ENCODE results near the gene MEPCE.
A peak's percentile ranks its signal among the peaks of the same experiment; 100 is the strongest.
"Not testable (repeated sequence)": the region's sequence is repeated elsewhere in the genome, so short reads cannot be mapped to it uniquely, and the experiment has no call there.

MEPCE gene, protein sequence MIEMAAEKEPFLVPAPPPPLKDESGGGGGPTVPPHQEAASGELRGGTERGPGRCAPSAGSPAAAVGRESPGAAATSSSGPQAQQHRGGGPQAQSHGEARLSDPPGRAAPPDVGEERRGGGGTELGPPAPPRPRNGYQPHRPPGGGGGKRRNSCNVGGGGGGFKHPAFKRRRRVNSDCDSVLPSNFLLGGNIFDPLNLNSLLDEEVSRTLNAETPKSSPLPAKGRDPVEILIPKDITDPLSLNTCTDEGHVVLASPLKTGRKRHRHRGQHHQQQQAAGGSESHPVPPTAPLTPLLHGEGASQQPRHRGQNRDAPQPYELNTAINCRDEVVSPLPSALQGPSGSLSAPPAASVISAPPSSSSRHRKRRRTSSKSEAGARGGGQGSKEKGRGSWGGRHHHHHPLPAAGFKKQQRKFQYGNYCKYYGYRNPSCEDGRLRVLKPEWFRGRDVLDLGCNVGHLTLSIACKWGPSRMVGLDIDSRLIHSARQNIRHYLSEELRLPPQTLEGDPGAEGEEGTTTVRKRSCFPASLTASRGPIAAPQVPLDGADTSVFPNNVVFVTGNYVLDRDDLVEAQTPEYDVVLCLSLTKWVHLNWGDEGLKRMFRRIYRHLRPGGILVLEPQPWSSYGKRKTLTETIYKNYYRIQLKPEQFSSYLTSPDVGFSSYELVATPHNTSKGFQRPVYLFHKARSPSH

DNA sequence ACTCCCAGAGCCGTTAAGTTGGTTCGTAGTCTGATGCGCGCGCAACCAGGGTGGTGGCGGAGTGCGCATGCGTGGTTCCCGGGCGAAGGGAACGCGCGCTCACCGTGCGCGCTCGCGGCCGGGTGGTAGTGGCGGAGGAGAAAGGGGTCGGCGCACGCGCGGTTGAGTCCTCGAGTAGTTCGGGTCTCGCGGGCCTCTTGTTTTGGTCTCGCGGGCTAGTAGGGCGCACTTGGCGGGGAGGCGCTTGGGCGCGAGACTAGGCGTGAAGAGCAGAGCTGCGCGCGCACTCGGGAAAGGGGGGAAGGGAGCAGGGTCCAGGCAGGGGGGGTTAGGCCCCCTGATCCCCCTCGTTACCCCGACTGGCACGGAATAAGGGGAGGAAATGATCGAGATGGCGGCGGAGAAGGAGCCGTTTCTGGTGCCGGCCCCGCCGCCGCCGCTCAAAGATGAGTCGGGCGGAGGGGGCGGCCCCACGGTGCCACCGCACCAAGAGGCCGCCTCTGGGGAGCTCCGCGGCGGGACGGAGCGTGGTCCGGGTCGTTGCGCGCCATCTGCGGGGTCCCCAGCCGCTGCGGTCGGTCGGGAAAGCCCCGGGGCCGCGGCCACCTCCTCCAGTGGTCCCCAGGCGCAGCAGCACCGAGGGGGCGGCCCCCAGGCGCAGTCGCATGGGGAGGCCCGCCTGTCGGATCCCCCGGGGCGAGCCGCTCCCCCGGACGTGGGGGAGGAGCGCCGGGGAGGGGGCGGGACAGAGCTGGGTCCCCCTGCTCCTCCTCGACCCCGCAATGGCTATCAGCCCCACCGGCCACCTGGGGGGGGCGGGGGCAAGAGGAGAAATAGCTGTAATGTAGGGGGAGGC, at the start of gene MEPCE:
Gene MEPCE, plus strand, starts transcription at position 195 of the 856 bp plus-strand sequence. Its CDS starts 188 bp downstream, at position 383.
- DNase-seq, result peak; percentile 98 to 99

DNA sequence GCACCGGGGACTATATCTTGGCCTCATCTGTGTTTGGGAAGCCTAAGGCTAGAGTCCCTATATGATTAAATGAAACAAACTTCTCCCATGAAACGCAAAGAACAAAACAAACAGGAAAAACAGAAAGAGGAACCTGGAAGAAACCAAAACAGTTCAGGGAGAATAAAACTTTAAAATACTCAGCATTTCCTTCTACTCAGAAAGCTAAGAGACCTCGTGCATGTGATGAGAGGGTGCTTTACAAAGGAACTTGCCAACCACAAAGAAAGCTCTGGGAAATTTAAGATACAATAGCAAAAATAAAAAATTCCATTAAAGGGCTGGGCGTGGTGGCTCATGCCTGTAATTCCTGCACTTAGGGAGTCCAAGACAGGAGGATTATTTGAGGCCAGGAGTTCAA, 49.4 kb upstream of the MEPCE start:
- DNase-seq, result no peak

DNA sequence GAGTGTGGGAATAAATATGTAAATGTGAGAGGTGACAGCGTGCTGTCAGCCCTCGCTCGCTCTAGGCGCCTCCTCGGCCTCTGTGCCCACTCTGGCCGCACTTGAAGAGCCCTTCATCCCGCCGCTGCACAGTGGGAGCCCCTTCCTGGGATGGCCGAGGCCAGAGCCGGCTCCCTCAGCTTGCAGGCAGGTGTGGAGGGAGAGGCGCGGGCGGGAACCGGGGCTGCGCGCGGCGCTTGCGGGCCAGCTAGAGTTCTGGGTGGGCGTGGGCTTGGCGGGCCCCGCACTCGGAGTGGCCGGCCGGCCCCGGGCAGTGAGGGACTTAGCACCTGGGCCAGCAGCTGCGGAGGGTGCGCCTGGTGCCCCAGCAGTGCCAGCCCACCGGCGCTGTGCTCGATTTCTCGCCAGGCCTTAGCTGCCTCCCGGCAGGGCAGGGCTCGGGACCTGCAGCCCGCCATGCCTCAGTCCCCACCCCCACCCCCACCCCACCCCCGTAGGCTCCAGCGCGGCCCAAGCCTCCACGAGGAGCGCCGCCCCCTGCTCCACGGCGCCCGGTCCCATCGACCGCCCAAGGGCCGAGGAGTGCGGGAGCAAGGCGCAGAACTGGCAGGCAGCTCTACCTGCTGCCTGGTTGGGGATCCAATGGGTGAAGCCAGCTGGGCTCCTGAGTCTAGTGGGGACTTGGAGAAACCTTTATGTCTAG, 47.9 kb upstream of the MEPCE start:
- DNase-seq, result not testable (repeated sequence)

DNA sequence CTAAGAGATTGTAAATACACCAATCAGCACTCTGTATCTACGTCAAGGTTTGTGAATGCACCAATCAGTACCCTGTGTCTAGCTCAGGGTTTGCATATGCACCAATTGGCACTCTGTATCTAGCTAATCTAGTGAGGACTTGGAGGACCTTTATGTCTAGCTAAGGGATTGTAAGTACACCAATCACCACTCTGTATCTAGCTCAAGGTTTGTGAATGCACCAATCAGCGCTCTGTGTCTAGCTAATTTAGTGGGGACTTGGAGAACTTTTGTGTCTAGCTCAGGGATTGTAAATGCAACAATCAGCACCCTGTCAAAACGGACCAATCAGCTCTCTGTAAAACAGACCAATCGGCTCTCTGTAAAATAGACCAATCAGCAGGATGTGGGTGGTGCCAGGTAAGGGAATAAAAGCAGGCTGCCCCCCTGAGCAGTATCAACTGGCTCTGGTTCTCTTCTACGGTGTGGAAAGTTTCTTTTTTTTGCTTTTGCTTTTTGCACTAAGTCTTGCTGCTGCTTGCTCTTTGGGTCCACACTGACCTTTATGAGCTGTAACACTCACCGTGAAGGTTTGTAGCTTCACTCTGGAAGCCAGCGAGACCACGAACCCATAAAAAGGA, 47.3 kb upstream of the MEPCE start:
- peak; percentile 54 to 67 for DNase-seq

DNA sequence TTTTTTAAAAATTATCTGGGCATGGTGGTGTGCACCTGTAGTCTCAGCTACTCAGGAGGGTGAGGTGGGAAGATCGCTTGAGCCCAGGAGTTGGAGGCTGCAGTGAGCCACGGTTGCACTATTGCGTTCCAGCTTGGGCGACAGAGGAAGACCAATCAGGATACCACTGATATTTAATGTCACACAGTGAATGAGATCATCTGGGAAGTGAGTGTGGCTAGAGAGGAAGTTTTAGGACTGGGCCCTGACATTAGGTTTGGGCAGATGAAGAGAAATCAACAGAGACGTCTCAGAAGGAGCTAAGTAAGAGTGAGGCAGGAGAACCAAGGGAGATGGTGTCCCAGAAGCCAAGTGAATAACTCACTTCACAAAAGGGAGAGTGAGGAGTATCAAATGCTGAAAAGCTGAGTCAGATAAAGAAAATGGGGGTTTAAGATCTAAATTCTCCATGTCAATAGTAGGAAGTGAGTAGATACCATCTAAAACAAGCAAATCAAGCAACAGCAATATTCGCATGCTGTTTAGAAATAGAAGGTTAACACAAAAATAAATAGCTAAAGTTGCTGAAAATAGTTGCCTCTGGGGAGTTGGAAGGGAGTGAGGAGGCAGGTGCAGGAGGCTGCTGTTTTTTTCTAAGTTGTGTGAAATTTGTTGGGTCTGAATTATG, 44.9 kb upstream of the MEPCE start:
- no peak for DNase-seq

DNA sequence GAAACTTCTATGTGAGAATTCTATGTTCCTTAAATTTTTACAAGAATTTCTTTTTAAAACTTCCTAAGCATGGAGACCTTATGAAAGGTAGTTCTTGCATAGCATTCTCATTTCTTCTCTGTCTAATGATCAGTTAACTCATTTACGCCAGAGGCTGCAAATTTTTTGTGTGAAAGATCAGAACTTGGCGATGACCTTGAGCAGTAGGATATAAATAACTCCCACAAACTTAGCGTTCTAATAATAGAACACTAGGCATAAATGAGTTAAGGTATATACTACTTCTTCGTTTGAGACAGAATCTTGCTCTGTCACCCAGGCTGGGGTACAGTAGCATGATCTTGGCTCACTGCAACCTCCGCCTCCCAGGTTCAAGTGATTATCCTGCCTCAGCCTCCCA, 42.7 kb upstream of the MEPCE start:
- DNase-seq, result no peak

DNA sequence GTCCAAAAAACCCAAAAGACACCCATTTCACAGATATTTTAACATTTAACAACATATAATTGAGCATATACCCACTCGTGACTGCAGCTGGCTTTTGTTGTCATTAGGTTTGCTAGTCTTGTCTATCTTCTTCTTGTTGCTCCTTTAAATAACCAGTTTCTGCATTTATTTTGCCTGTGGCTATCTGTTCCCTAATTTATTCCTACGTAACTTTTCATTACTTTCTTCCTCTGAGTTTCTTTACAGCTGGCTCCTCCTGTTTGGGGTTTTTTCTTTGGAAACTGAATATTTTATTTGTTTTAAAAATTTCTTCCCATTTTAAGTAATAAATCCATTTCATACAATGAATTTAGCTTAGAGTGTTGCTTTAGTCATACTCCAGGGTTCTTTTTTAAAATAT, 41.9 kb upstream of the MEPCE start:
- DNase-seq, result no peak

DNA sequence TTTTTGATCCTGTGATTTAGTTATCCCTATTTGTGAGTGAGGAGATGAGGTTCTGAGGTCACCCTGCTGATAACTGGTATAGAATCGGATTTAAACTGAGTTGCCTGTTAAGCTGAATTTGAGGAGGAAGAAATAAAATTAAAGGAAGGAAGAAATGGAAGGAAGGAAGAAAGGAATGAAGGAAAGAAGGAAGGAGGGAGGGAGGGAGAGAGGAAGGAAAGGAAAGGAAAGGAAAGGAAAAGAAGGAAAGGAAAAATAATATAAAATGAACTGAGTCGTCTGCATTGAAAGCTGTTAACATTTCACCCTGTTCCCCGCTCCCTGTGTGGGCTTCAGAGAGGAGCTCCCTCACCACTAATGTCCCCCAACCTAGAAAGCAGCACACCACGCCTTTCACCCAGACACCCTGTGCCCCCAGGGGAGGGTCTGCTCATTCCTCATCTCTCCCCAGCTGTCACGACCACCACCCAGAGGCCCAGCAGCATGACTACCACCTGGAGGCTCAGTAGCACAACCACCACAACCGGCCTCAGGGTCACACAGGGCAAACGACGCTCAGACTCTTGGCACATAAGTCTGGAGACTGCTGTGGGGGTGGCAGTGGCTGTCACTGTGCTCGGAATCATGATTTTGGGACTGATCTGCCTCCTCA, 40.1 kb upstream of the MEPCE start:
- DNase-seq, result no peak

DNA sequence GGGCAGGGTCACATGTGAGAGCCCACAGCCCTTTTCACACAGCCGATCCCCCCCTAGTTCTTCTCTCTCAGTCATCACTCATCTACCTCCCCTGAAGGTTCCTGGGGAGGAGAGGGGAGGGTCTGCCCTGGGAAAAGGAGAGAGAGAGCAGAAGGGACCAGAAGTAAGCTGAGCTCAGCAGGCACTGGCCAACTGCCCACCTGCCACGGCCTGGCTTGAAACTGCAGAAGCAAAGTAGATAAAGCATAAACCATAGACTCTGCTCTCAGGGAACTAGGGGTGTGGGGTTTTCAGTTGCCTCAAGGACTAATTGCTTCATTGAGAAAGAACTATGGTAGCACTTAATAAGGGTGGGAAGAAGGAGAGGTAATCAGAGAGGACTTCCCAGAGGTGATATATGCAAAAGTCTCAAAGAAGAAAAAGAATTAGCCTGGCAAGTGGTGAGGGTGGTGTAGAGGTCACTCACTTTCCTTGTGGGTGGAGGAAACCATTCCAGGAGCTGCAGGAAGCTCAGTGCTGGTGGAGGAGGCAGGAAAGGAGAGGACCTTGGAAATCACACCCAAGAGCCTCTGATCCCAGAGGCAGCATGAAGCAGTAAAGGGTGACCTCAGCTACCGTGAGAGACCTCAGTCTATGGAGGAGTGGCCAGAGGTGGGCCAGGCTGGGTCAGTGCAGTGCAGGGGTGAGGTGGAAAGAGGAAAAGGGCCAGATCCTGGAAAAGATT, 39.2 kb upstream of the MEPCE start:
- DNase-seq, result no peak

DNA sequence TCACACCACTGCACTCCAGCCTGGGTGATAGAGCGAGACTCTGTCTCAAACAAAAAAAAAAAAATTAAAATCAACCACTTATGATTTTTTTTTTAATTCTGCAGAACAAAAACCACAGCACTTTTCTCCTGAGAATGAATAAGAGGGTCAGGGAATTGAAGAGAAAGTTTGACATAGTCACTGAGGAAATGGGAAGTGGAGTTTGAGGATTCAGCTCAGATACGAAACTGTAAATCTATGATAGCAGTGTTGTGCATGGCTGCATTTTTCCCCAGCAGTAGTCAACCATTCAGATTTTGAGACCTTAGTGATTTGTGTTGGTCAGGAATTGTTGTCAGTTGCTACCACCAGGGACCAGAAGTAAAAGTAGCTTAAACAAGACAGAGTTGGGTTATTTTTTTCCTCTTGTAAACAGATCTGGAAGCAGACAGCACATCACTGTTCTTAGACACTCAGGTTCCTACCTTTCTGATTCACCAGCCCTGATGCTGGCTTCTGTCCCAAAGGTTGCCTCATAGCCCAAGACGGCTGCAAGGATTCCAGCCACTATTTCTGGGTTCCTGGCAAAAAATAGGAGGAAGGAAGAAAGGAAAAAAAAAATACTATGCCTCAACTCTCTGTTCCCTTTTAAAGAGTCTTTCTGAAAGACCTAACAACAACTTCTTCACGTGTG, 36.3 kb upstream of the MEPCE start:
- DNase-seq, result no peak

DNA sequence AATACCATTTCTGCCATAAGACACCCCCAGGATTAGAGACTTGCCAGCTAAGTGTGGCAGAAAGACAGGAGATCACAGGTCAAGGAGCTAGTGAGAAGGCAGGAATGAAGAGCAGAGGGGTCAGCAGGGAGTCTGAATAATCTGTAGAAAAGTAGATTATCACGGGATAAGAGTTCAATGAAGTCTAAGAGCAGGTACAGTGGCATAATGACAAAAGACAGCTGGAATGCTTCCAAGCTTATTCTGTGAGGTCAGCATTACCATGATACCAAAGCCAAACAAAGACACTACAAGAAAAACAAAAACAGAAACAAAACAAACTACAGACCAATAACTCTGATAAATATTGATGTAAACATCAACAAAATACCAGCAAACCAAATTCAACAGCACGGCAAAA, 35.6 kb upstream of the MEPCE start:
- DNase-seq, result no peak

DNA sequence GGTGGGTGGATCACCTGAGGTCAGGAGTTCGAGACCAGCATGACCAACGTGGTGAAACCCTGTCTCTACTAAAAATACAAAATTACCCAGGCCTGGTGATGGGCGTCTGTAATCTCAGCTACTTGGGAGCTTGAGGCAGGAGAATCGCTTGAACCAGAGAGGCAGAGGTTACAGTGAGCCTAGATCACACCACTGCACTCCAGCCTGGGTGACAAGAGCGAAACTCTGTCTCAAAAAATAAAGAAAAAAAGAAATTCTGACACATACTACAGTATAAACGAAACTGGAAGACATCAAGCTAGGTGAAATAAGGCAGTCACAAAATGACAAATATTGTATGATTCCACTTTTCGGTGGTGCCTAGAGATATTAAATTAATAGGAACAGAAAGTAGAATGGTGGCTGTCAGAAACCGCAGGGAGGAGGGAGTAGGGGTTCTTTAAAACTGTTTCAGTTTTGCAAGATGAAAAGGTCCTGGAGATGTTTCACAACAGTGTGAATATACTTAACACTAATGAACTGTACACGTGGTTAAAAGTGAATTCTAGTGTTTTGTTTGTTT, 33.1 kb upstream of the MEPCE start:
- no peak for DNase-seq

DNA sequence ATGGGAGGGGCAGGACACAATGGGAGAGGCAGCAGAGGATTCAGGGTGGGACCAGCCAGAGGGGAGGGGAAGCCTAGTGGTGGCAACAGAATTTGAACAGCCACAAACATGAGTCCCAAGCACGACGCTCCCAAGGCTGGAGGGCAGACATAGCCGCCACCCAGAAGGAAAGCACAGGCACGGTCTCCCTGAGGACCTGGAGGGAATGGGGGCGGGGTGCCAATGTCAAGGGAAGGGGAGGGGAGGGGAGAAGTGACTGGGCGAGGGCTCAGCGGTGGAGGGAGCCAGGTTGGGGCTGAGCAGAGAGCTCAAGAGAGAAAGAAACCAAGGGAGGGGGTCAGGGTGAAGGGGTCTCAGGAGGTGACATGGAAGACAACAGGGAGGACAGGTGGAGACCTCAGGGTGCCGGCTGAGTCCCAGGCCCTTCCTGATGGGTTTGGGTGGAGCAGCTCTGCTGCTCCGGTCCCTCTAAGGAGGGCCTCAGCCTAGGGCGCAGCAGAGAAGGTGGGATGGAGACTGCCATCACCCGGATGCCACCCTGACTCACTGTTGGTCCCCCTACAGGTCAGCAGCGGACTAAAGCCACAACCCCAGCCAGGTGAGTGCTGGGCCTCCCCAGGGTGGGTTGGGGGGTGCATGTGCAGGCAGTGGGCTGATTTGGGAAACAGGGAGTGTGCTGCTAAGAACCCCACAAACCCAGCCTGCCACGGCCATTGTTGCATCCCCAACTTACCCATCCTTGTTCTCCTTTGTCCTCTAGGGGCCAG, 32.1 kb upstream of the MEPCE start:
- DNase-seq, result no peak

DNA sequence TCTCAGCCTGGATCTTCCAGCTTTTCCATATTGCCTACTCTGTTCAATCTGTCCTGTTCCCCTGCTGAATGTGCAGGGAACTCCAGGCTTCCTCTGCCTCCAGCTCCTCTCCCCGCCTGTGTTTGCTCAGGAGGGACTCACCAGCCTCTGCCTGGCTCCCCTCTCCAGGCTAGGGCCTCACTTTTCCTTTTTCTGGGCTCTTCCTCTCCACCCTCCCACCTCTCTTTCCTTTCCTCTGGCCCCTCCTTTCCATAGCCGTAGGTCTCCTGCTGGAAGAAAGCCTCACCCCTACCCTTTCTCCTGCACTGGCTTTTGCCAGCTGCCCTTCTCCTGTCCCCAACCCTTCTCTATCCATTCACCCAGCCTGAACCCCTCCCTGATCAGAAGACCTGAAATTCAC, 31.4 kb upstream of the MEPCE start:
- DNase-seq, result no peak

DNA sequence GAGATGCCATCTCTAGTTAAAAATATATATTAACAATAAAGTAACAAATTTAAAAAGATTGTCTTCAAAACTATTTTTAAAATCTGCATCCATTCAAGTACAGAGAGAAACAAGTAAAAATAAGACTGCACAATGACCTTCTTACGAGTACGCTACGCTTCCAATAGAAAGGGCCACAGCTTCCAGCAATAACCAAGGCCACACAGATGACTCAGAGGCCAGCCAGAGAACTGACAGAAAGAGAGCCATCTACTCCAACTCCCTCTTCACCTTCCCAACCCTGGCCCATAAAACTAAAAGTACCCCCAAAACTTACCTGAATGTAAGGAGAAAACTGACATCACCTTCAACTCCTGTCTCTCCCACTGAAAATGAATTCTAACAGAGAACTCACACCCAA, 29.6 kb upstream of the MEPCE start:
- DNase-seq, result no peak

DNA sequence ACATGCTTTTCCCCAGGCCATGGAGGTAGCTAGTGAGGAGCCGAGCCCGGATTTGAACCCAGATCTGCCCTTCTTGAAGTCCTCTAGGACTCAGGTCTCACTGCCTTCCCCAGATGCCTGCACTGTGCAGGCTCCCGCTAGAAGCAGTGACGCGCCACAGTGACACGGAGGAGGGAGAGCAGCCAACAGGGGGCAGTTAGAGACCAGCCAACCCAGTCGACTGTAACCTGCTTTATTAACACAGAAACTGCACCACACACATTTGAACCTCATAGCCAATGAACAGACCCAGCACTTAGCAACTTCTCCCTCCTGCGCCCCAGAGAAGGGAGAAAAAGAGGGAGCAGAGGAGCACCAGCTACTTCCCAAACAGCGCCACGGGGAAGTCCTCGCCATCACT, 29.0 kb upstream of the MEPCE start:
- DNase-seq, result no peak

DNA sequence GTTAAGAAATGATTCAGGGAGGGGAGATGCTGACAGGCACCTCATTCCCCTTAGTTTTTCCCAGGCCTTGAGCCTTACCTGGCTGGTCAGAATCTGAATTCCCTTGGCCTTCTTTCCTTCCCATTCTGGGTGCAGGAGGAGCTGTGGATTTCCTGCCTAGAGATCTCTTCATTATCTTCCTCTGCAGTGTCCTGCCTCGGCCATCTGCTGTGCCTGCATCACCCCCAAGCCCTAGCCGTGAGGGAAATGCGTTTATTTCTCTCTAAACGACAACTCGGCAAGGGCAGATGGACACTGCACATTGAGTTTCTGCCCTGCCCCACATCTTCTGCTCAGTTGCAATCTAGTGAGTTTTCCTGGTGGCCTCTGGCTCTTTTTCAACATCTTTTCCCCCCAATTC, 27.8 kb upstream of the MEPCE start:
- DNase-seq, result no peak

DNA sequence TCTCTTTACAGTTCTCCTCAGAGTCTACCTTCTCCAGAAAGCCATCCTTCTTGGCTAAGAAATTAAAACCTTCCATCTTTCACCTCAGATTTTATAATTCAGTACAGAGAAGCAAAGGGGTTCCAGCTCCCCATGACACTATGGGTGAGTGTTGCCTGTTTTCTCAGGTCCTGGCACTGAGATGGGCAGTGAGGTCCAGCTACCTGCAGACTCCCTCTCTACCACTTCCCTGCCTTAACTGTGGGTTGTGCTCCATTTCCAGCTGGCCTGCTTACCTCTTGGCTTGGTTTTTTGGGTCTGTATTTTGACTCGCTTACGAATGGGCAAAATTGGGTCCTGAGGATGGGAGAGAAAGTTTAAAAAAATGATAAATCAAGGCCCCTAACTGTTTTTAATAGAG, 27.4 kb upstream of the MEPCE start:
- DNase-seq, result no peak

DNA sequence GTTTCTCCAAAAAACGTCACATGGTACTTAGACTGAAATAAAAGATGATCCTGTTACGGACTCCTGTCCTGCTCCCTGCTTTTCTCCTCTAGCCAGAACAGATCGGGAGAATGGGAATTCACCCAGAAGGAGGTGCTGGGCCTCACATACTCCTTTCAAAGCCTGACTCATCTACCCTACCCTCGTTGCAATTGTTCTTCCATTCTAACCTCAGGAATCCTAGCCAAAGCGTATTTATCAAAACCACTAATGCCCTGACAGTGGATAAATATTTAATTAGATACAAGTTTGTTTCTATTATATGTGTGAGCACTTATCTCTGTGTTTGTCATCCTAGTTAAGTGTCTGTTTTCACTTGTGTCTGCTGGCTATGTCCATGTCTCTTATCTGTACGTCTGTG, 22.9 kb upstream of the MEPCE start:
- DNase-seq, result no peak

Data from NCI-H1930 (cell line).